Measurements from ENCODE around the gene PLK2.

DNA sequence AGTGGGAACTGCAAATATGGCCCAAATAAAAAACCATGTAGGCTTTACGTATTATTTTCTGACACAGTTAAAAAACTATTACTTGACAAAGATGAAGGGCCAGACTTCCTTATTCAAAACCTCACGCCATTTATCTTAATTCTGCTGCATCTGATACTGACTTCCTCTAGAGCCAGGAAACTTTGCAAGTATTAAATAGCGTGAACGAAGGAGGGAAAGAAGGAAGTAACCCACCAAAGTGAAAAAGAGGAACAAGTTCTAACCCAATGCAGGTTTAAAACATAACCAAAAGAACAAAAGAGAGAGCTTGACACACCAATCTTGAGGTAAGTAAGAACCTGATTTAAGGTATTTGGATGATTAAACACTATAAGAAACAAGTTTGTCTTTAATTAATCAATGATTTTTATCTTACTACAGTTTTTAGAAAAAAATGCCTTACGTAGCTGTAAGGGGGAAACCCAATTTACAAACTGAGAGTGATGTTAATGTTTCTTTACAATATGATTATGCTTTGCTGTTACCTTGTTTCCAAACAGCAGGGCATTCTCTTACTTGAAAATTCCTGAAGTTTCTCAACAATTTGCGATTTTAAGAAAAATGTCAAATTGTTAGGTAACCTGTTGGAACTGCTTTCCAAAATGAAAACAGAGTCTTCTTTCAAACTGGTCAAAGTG is 31.5 kb upstream of the PLK2 start, which contains the start of gene GAPT:
- TF ChIP-seq, protein P1, sequence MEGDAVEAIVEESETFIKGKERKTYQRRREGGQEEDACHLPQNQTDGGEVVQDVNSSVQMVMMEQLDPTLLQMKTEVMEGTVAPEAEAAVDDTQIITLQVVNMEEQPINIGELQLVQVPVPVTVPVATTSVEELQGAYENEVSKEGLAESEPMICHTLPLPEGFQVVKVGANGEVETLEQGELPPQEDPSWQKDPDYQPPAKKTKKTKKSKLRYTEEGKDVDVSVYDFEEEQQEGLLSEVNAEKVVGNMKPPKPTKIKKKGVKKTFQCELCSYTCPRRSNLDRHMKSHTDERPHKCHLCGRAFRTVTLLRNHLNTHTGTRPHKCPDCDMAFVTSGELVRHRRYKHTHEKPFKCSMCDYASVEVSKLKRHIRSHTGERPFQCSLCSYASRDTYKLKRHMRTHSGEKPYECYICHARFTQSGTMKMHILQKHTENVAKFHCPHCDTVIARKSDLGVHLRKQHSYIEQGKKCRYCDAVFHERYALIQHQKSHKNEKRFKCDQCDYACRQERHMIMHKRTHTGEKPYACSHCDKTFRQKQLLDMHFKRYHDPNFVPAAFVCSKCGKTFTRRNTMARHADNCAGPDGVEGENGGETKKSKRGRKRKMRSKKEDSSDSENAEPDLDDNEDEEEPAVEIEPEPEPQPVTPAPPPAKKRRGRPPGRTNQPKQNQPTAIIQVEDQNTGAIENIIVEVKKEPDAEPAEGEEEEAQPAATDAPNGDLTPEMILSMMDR (IDR thresholded peaks at IDR 0.05) = no peak
- TF ChIP-seq EP300 (IDR thresholded peaks at IDR 0.05) = no peak
